HG02840 (cell line): ENCODE results near the gene SLC25A24.

Experiments
- ATAC-seq: cut with Tn5 transposase; IDR thresholded peaks from one replicate; pipeline ENCODE4 v1.9.1; 2021; ENCODE audit warnings: mild to moderate bottlenecking, moderate library complexity, moderate number of reproducible peaks; ENCODE audit not compliant: unreplicated experiment, low FRiP score

The SLC25A24 gene

GRCh38 chr1:108109295-108109973 is 90.7 kb downstream of the SLC25A24 start:
- ATAC-seq: no peak

- no peak for ATAC-seq
Observed at GRCh38 chr1:108108119-108108518, 92.0 kb downstream of the SLC25A24 start.

- ATAC-seq: no peak
Observed at GRCh38 chr1:108107658-108108057, 92.5 kb downstream of the SLC25A24 start.

GRCh38 chr1:108106775-108107174 is 93.4 kb downstream of the SLC25A24 start:
- ATAC-seq: no peak

- no peak for ATAC-seq
Observed at GRCh38 chr1:108100148-108100547, 100.0 kb downstream of the SLC25A24 start.

- no peak for ATAC-seq
Observed at GRCh38 chr1:108097018-108097417, 103.1 kb downstream of the SLC25A24 start.

- no peak for ATAC-seq
Observed at GRCh38 chr1:108096089-108096488, 104.1 kb downstream of the SLC25A24 start.

- no peak for ATAC-seq
Observed at GRCh38 chr1:108089477-108089876, 110.7 kb downstream of the SLC25A24 start.

GRCh38 chr1:108085628-108086027 is 114.5 kb downstream of the SLC25A24 start:
- no peak for ATAC-seq

GRCh38 chr1:108084866-108085477 is 115.2 kb downstream of the SLC25A24 start:
- ATAC-seq: no peak
